IMR-90 (cell line): ENCODE measurements around the gene PTPN3. TPM values are rescaled to one million over a fixed set of nuclear protein-coding genes. Genes with fewer than 3 reads are reported as not detected.

ENCODE experiments used
- ATAC-seq: fragments of 200-7000 bp; cut with Tn5 transposase; 2 replicates; pipeline ENCODE4 v1.9.1; 2020; ENCODE audit warnings: low read depth, mild to moderate bottlenecking, moderate library complexity
- BruUV-seq: library from RNA; stranded (reverse); fragments of 400-500 nt; replicated peaks from 2 replicates; lab custom pipeline; 2021; lab: Mats Ljungman, UMichigan
- CTCF ChIA-PET: fragments of 300-600 bp; formaldehyde crosslinking; extraction: SDS; loops from one replicate; lab custom pipeline; 2021; ENCODE audit warnings: antibody characterized with exemption; lab: Yijun Ruan, JAX
- POLR2A ChIA-PET: fragments of 300-600 bp; sonication (Branson Sonifier 250); formaldehyde crosslinking; loops from one replicate; lab custom pipeline; 2022; ENCODE audit warnings: antibody characterized with exemption; ENCODE audit not compliant: unreplicated experiment; lab: Charles Lee
- DNase-seq: peaks from one replicate; pipeline ENCODE4 v3.0.0; 2013
- H2AFZ ChIP-seq: replicated peaks from 2 replicates; pipeline ENCODE3; 2013; ENCODE audit warnings: low read length, mild to moderate bottlenecking; ENCODE audit not compliant: poor library complexity
- H2AK5ac ChIP-seq: 2 replicates; pipeline ENCODE4 v1.6.1; 2013; ENCODE audit warnings: low read depth, low read length, inconsistent platforms
- H2AK9ac ChIP-seq: replicated peaks from 2 replicates; pipeline ENCODE3; 2013; ENCODE audit warnings: mild to moderate bottlenecking, low read depth, low read length, moderate library complexity; ENCODE audit not compliant: poor library complexity
- H2BK120ac ChIP-seq: 2 replicates; pipeline ENCODE4 v1.6.1; 2013; ENCODE audit warnings: low read depth, low read length, inconsistent platforms
- H2BK15ac ChIP-seq: 3 replicates; pipeline ENCODE4 v1.6.1; 2013; ENCODE audit warnings: low read depth, low read length, inconsistent platforms
- H2BK20ac ChIP-seq: 2 replicates; pipeline ENCODE4 v1.6.1; 2013; ENCODE audit warnings: low read depth, mild to moderate bottlenecking, inconsistent platforms, low read length, moderate library complexity
- H2BK5ac ChIP-seq: 2 replicates; pipeline ENCODE4 v1.6.1; 2013; ENCODE audit warnings: mild to moderate bottlenecking, low read depth, low read length, inconsistent platforms; ENCODE audit not compliant: poor library complexity, severe bottlenecking
- H3K14ac ChIP-seq: replicated peaks from 2 replicates; pipeline ENCODE4 v1.6.1; 2013; ENCODE audit warnings: low read depth, low read length, inconsistent platforms
- H3K18ac ChIP-seq: 2 replicates; pipeline ENCODE4 v1.6.1; 2013; ENCODE audit warnings: low read depth, low read length, control low read depth
- H3K23ac ChIP-seq: 2 replicates; pipeline ENCODE4 v1.6.1; 2013; ENCODE audit warnings: low read depth, low read length, inconsistent platforms
- H3K27ac ChIP-seq: 2 replicates; pipeline ENCODE4 v1.5.1; 2013; ENCODE audit warnings: mild to moderate bottlenecking, control low read depth, low read length; ENCODE audit not compliant: insufficient read depth
- H3K27me3 ChIP-seq: 2 replicates; pipeline ENCODE4 v1.6.1; 2013; ENCODE audit warnings: low read length; ENCODE audit not compliant: control insufficient read depth, insufficient read depth
- H3K36me3 ChIP-seq: 2 replicates; pipeline ENCODE4 v1.6.1; 2013; ENCODE audit warnings: low read length, mixed read lengths; ENCODE audit not compliant: control insufficient read depth, insufficient read depth
- H3K4ac ChIP-seq: 2 replicates; pipeline ENCODE4 v1.6.1; 2013; ENCODE audit warnings: low read depth, low read length, inconsistent platforms
- H3K4me1 ChIP-seq: 2 replicates; pipeline ENCODE4 v1.6.1; 2013; ENCODE audit warnings: low read length, mixed read lengths; ENCODE audit not compliant: control insufficient read depth, insufficient read depth
- H3K4me2 ChIP-seq: 2 replicates; pipeline ENCODE4 v1.6.1; 2013; ENCODE audit warnings: low read depth, mild to moderate bottlenecking, control low read depth, low read length, moderate library complexity
- H3K4me3 ChIP-seq: 2 replicates; pipeline ENCODE4 v1.5.1; 2013; ENCODE audit warnings: low read depth, mild to moderate bottlenecking, control low read depth, low read length, moderate library complexity; ENCODE audit not compliant: insufficient read depth
- H3K56ac ChIP-seq: 2 replicates; pipeline ENCODE4 v1.6.1; 2013; ENCODE audit warnings: low read length, inconsistent platforms; ENCODE audit not compliant: insufficient read depth; ENCODE audit errors: extremely low read depth
- H3K79me1 ChIP-seq, 2 experiments: 2 replicates each; pipeline ENCODE4 v1.6.1; 2013; ENCODE audit warnings: low read length in 2 of 2, inconsistent platforms in 1 of 2, low read depth in 1 of 2
- H3K9ac ChIP-seq: 2 replicates; pipeline ENCODE4 v1.6.1; 2013; ENCODE audit warnings: low read depth, low read length, control low read depth
- H3K9me1 ChIP-seq: 2 replicates; pipeline ENCODE4 v1.6.1; 2013; ENCODE audit warnings: low read length, inconsistent platforms; ENCODE audit not compliant: insufficient read depth
- H3K9me3 ChIP-seq: 2 replicates; pipeline ENCODE4 v1.6.1; 2013; ENCODE audit warnings: low read length; ENCODE audit not compliant: control insufficient read depth, insufficient read depth
- H4K20me1 ChIP-seq: 2 replicates; pipeline ENCODE4 v1.6.1; 2013; ENCODE audit warnings: low read length, inconsistent platforms; ENCODE audit not compliant: insufficient read depth
- H4K5ac ChIP-seq: 2 replicates; pipeline ENCODE4 v1.6.1; 2013; ENCODE audit warnings: mild to moderate bottlenecking, low read depth, low read length, control low read depth
- H4K8ac ChIP-seq, 2 experiments: 2 replicates each; pipeline ENCODE4 v1.6.1; 2013; ENCODE audit warnings: low read depth in 2 of 2, low read length in 2 of 2, control low read depth in 1 of 2, inconsistent platforms in 1 of 2
- H4K91ac ChIP-seq: 2 replicates; pipeline ENCODE4 v1.6.1; 2013; ENCODE audit warnings: low read depth, low read length, inconsistent platforms; ENCODE audit not compliant: insufficient read depth
- CEBPB ChIP-seq: IDR thresholded peaks from 2 replicates; pipeline ENCODE4 v1.6.1; 2012; ENCODE audit warnings: low read depth, low read length, improper control_type of control experiment
- FOS ChIP-seq: fragments of 150-350 bp; IDR thresholded peaks from 2 replicates; pipeline ENCODE4 v1.6.1; 2016; ENCODE audit warnings: low read depth, low read length
- MAFK ChIP-seq: IDR thresholded peaks from 2 replicates; pipeline ENCODE4 v1.6.1; 2012; ENCODE audit warnings: low read depth, low read length, improper control_type of control experiment
- MAZ ChIP-seq: IDR thresholded peaks from 2 replicates; pipeline ENCODE4 v1.6.1; 2012; ENCODE audit warnings: low read depth, mild to moderate bottlenecking, low read length, improper control_type of control experiment, moderate library complexity, borderline replicate concordance
- MXI1 ChIP-seq: IDR thresholded peaks from 2 replicates; pipeline ENCODE4 v1.6.1; 2012; ENCODE audit warnings: low read depth, mild to moderate bottlenecking, low read length, moderate library complexity, borderline replicate concordance
- NFE2L2 ChIP-seq: fragments of 150-350 bp; IDR thresholded peaks from 2 replicates; pipeline ENCODE4 v1.6.1; 2016; ENCODE audit warnings: low read depth, mild to moderate bottlenecking, low read length
- POLR2A ChIP-seq: IDR thresholded peaks from 2 replicates; pipeline ENCODE4 v1.6.1; 2012; ENCODE audit warnings: mild to moderate bottlenecking, low read depth, low read length
- RAD21 ChIP-seq: IDR thresholded peaks from 2 replicates; pipeline ENCODE4 v1.6.1; 2012; ENCODE audit warnings: low read length, improper control_type of control experiment
- RFX5 ChIP-seq: IDR thresholded peaks from 2 replicates; pipeline ENCODE4 v1.8.0; 2012; ENCODE audit warnings: low read depth, mild to moderate bottlenecking, low read length, moderate library complexity
- SMC3 ChIP-seq: fragments of 150-350 bp; IDR thresholded peaks from 2 replicates; pipeline ENCODE4 v1.6.1; 2016; ENCODE audit warnings: low read depth, mild to moderate bottlenecking, antibody characterized with exemption, low read length, moderate library complexity
- WGBS, 2 experiments: methylation state at CpG; one replicate each; pipeline versions ENCODE4 v1.1.5 to v1.1.7; 2013; ENCODE audit warnings: missing lambda C conversion rate in 2 of 2; ENCODE audit not compliant: insufficient read length in 1 of 2; ENCODE audit errors: extremely low coverage in 2 of 2; 5-methylcytosine and 5-hydroxymethylcytosine counted together
- dilution Hi-C: fragments of 300-500 bp; cut with HindIII; formaldehyde crosslinking; loops from one replicate; pipeline ENCODE4 v1.14.3; 2018; ENCODE audit warnings: low sequenced_read_pairs; ENCODE audit not compliant: unreplicated experiment
- in situ Hi-C: fragments of 300-500 bp; cut with MboI; formaldehyde crosslinking; loops from 3 replicates; pipeline ENCODE4 v1.14.3; 2019; ENCODE audit warnings: low sequenced_read_pairs, inconsistent platforms, mixed read lengths
- intact Hi-C: fragments of 100-400 bp; cut with micrococcal nuclease; formaldehyde crosslinking; loops from 2 replicates; pipeline ENCODE4 v1.10.0; 2022
- polyA plus RNA-seq, 3 experiments: library from polyadenylated mRNA; depleted of rRNA; stranded (reverse); fragments of >200 nt; gene quantifications; 2 replicates each; pipeline ENCODE4 v1.2.3, GENCODE V29; 2012; ENCODE audit warnings: low replicate concordance in 1 of 3
- total RNA-seq: library from RNA; depleted of rRNA; stranded (reverse); fragments of >200 nt; gene quantifications from 2 replicates; pipeline ENCODE4 v1.2.3, GENCODE V29; 2012
- TF ChIP-seq, protein P1 (sequence below): fragments of 150-350 bp; IDR thresholded peaks from 2 replicates; pipeline ENCODE4 v1.6.1; 2017; ENCODE audit warnings: mild to moderate bottlenecking, antibody characterized with exemption, low read length, low read depth
- TF ChIP-seq, protein P2 (sequence below): conservative IDR thresholded peaks from 2 replicates; pipeline ENCODE4 v1.5.1; 2012; ENCODE audit warnings: mild to moderate bottlenecking, low read depth, low read length, improper control_type of control experiment

The PTPN3 gene
- total and polyA plus RNA-seq, 2 of the 4 experiments (the other 2 are of a cell fraction): 0.72 to 0.89 TPM

DNA sequence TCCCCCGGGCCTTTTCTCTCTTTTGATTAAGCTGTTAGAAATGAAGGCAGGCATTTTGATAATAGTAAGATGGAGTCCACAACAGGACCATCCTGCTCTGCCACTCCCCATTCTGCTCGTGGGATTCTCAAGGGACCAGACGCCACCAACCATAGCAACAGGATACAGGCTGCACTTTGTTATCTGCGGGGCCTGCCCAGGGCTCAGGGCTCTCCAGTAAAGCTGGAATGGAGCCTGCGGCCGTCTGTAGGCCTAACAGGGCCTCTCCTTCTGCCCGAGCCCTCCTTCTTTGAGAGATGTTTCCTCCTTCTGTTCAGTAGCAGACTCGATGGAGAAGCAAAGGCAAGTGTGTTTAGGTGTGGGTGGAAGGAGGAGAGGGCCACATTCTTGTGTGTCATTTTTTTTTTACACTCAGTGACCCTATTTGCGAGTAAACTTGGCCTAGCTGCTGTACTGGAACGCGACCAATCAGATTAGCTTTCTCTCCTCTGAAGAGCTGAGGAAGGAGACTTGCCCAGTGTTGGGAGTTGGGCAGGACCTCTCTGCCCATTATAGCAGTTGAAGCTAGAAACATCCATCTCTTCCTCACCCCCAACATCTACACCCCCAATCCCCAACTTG is 168.4 kb downstream of the PTPN3 start:
- WGBS, 2 experiments: no CpG with 5 or more reads among the region's 11 CpGs
- no peak overlapping the region for H3K9ac ChIP-seq
- ChIA-PET CTCF (interaction anchor here (1.0 kb wide), 1 partner anchor 376 kb away, joined by 4 read pairs; no protein-coding TSS in a partner anchor), POLR2A (interaction anchor here (0.6 kb wide), 1 partner anchor 365 kb away, joined by 4 read pairs; no protein-coding TSS in a partner anchor)
- H4K20me1 ChIP-seq: no peaks in the 10 kb centered on the region
- H3K14ac ChIP-seq: no peak overlapping the region
- TF ChIP-seq, protein P1, sequence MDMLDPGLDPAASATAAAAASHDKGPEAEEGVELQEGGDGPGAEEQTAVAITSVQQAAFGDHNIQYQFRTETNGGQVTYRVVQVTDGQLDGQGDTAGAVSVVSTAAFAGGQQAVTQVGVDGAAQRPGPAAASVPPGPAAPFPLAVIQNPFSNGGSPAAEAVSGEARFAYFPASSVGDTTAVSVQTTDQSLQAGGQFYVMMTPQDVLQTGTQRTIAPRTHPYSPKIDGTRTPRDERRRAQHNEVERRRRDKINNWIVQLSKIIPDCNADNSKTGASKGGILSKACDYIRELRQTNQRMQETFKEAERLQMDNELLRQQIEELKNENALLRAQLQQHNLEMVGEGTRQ: no peak
- TF ChIP-seq CEBPB (no peak), MAZ (no peak), SMC3 (no peak), NFE2L2 (no peak), POLR2A (no peak), RFX5 (no peak), RAD21 (no peak), MXI1 (no peak), MAFK (no peak), FOS (no peak)
- TF ChIP-seq, protein P2, sequence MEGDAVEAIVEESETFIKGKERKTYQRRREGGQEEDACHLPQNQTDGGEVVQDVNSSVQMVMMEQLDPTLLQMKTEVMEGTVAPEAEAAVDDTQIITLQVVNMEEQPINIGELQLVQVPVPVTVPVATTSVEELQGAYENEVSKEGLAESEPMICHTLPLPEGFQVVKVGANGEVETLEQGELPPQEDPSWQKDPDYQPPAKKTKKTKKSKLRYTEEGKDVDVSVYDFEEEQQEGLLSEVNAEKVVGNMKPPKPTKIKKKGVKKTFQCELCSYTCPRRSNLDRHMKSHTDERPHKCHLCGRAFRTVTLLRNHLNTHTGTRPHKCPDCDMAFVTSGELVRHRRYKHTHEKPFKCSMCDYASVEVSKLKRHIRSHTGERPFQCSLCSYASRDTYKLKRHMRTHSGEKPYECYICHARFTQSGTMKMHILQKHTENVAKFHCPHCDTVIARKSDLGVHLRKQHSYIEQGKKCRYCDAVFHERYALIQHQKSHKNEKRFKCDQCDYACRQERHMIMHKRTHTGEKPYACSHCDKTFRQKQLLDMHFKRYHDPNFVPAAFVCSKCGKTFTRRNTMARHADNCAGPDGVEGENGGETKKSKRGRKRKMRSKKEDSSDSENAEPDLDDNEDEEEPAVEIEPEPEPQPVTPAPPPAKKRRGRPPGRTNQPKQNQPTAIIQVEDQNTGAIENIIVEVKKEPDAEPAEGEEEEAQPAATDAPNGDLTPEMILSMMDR: no peak
- H2BK20ac ChIP-seq: no peak overlapping the region
- no peaks in the 10 kb centered on the region for H3K9me3 ChIP-seq
- no peak overlapping the region; a peak in 1 of 4 replicates for H4K8ac ChIP-seq
- peak; percentile 37 for ATAC-seq
- H2BK5ac ChIP-seq: no peak overlapping the region
- H3K18ac ChIP-seq: no peak overlapping the region
- H3K27me3 ChIP-seq: no peaks in the 10 kb centered on the region; the same call in 1 of the 2 replicates
- no peak for DNase-seq
- no peak overlapping the region for H4K5ac ChIP-seq
- H2AK5ac ChIP-seq: no peak overlapping the region
- BruUV-seq: no TSS peak
- H3K4me3 ChIP-seq: no peak overlapping the region
- no peaks in the 10 kb centered on the region for H3K9me1 ChIP-seq
- H3K4ac ChIP-seq: no peak overlapping the region
- H2AK9ac ChIP-seq: peak overlapping the region; percentile 87
- H4K91ac ChIP-seq: no peak overlapping the region
- no peak overlapping the region; the same call in 1 of the 2 replicates for H3K4me2 ChIP-seq
- no peak overlapping the region for H3K27ac ChIP-seq
- H2AFZ ChIP-seq: peak overlapping the region; percentile 64
- no peaks in the 10 kb centered on the region for H3K36me3 ChIP-seq
- no peak overlapping the region for H3K23ac ChIP-seq
- no peak overlapping the region for H2BK15ac ChIP-seq
- dilution Hi-C loops: no loop called here
- intact Hi-C loops: loop anchor here (5.0 to 10.0 kb wide), 2 partner anchors 73 to 215 kb away; partner anchors contain the start of gene TMEM245
- in situ Hi-C loops: loop anchor here (10.0 kb wide), 1 partner anchor 435 kb away; no protein-coding TSS in a partner anchor
- no peak overlapping the region for H2BK120ac ChIP-seq
- H3K79me1 ChIP-seq: no peaks in the 10 kb centered on the region
- H3K4me1 ChIP-seq: peaks cover 4% of the 10 kb centered on the region; the same call in 1 of the 2 replicates
- H3K56ac ChIP-seq: no peak overlapping the region
